Dermis microvascular lymphatic vessel endothelial cell (primary cell): ENCODE measurements around the gene TRPV4. TPM values are rescaled to one million over a fixed set of nuclear protein-coding genes. Genes with fewer than 3 reads are reported as not detected.

Experiments used
- DNase-seq, 2 donors: peaks; one replicate each; pipeline versions ENCODE4 v3.0.0 to v3.0.0-alpha.2; 2010; ENCODE audit warnings: low read depth in 2 of 2
- total RNA-seq: library from RNA; depleted of rRNA; stranded (reverse); fragments of >200 nt; gene quantifications from 2 replicates; pipeline ENCODE4 v1.2.1, GENCODE V29; 2014

TRPV4 gene
- total RNA-seq, 1 donor from 2014 or later: 1.4 TPM

- DNase-seq: no peak
These were observed 3.5 kb downstream of the TRPV4 start for GRCh38 chr12:109829667-109830066.

GRCh38 chr12:109828754-109829511, 4.3 kb downstream of the TRPV4 start:
- no peak for DNase-seq

- DNase-seq: peak in 1 of 2 donors; percentile 40
These were observed 5.3 kb downstream of the TRPV4 start for GRCh38 chr12:109827566-109828550.

- DNase-seq: no peak
These were observed 6.1 kb downstream of the TRPV4 start for GRCh38 chr12:109827080-109827479.

GRCh38 chr12:109824731-109825130, 8.5 kb downstream of the TRPV4 start:
- no peak for DNase-seq

- DNase-seq: peak in 1 of 2 donors; percentile 23
These were observed 10.2 kb downstream of the TRPV4 start for GRCh38 chr12:109822951-109823411.

- DNase-seq: no peak
These were observed 10.8 kb downstream of the TRPV4 start for GRCh38 chr12:109822416-109822815.

GRCh38 chr12:109821968-109822367, 11.2 kb downstream of the TRPV4 start:
- DNase-seq: no peak

- no peak for DNase-seq
These were observed 12.3 kb downstream of the TRPV4 start for GRCh38 chr12:109820816-109821381.

- no peak for DNase-seq
These were observed 14.2 kb downstream of the TRPV4 start for GRCh38 chr12:109818905-109819500.

GRCh38 chr12:109818253-109818652, 14.9 kb downstream of the TRPV4 start:
- no peak for DNase-seq

- DNase-seq: no peak
These were observed 15.5 kb downstream of the TRPV4 start for GRCh38 chr12:109817627-109818231.

GRCh38 chr12:109816870-109817269, 16.3 kb downstream of the TRPV4 start:
- no peak for DNase-seq

GRCh38 chr12:109815757-109816617, 17.2 kb downstream of the TRPV4 start:
- DNase-seq: no peak

GRCh38 chr12:109815225-109815624, 18.0 kb downstream of the TRPV4 start:
- DNase-seq: no peak

- no peak for DNase-seq
These were observed 18.5 kb downstream of the TRPV4 start for GRCh38 chr12:109814600-109815150.

GRCh38 chr12:109813810-109814416, 19.3 kb downstream of the TRPV4 start:
- no peak for DNase-seq

- no peak for DNase-seq
These were observed 21.6 kb downstream of the TRPV4 start for GRCh38 chr12:109811624-109811995.

GRCh38 chr12:109810954-109811623, 22.1 kb downstream of the TRPV4 start:
- no peak for DNase-seq
